Gastrocnemius medialis (tissue), 4 donors: Measurements from ENCODE around the gene SPPL2A. TPM values are rescaled to one million over a fixed set of nuclear protein-coding genes. Genes with fewer than 3 reads are reported as not detected.

Source experiments
- ATAC-seq, 2 donors: fragments of 150-250 bp; one replicate each; pipeline ENCODE4 v1.9.1; 2016
- DNase-seq, 2 donors: peaks; one replicate each; pipeline ENCODE4 v3.0.0-alpha.2; 2019
- H3K27ac ChIP-seq, 4 donors: fragments of 200-600 bp; sonication (generic); 1 replicate in 1 of 4; 2 replicates in 3 of 4; pipeline ENCODE4 v1.5.1; 2016 to 2018; ENCODE audit warnings: mild to moderate bottlenecking in 2 of 4, moderate library complexity in 1 of 4
- H3K27me3 ChIP-seq, 3 donors: fragments of 200-600 bp; sonication (generic) in 2 of 3; 1 replicate in 1 of 3; 2 replicates in 2 of 3; pipeline versions ENCODE4 v1.5.1 to v1.6.0; 2016 to 2019; ENCODE audit warnings: mild to moderate bottlenecking in 1 of 3, moderate library complexity in 1 of 3
- H3K36me3 ChIP-seq, 2 donors: fragments of 200-600 bp; sonication (generic) in 1 of 2; one replicate each; pipeline ENCODE4 v1.5.1; 2017 to 2018
- H3K4me1 ChIP-seq, 2 donors: fragments of 200-600 bp; sonication (generic) in 1 of 2; one replicate each; pipeline ENCODE4 v1.5.1; 2016 to 2017; ENCODE audit warnings: mild to moderate bottlenecking in 2 of 2
- H3K4me3 ChIP-seq, 4 donors: fragments of 200-600 bp; sonication (generic) in 3 of 4; 1 replicate in 1 of 4; 2 replicates in 3 of 4; pipeline ENCODE4 v1.5.1; 2016 to 2019; ENCODE audit warnings: mild to moderate bottlenecking in 2 of 4
- H3K9me3 ChIP-seq, 3 donors: fragments of 200-600 bp; sonication (generic) in 2 of 3; 1 replicate in 1 of 3; 2 replicates in 2 of 3; pipeline ENCODE4 v1.5.1; 2016 to 2019
- POLR2A ChIP-seq, 2 donors: fragments of 450-650 bp; IDR thresholded peaks; one replicate each; pipeline ENCODE4 v1.6.1; 2017; ENCODE audit warnings: antibody characterized with exemption in 2 of 2, mild to moderate bottlenecking in 2 of 2, moderate library complexity in 2 of 2
- in situ Hi-C, 4 donors: fragments of 200-750 bp; cut with MboI; loops; one replicate each; pipeline versions ENCODE4 v1.15.0 to v1.8.0; 2017; ENCODE audit warnings: low sequenced_read_pairs in 4 of 4
- intact Hi-C: fragments of 100-400 bp; cut with DNase I; formaldehyde crosslinking; loops from one replicate; pipeline ENCODE4 v1.15.1; 2023; ENCODE audit warnings: low total_unique reads
- total RNA-seq, 4 donors: library from RNA; depleted of rRNA; stranded (reverse); fragments of >200 nt; gene quantifications; one replicate each; pipeline versions ENCODE4 v1.1.0 to v1.2.3, GENCODE V29; 2016
- TF ChIP-seq, protein P1 (sequence below), 5 experiments: fragments of 450-650 bp in 3 of 5; fragments of 200-600 bp in 2 of 5; sonication (generic) in 2 of 5; IDR thresholded peaks in 4 of 5; conservative IDR thresholded peaks in 1 of 5; 1 replicate in 4 of 5; 2 replicates in 1 of 5; pipeline ENCODE4 v1.5.1; 2016 to 2019; ENCODE audit warnings: antibody characterized with exemption in 5 of 5, mild to moderate bottlenecking in 3 of 5, moderate library complexity in 3 of 5

The SPPL2A gene
- total RNA-seq, 4 donors from 2014 or later, result 577 to 774 (median 620) TPM

DNA sequence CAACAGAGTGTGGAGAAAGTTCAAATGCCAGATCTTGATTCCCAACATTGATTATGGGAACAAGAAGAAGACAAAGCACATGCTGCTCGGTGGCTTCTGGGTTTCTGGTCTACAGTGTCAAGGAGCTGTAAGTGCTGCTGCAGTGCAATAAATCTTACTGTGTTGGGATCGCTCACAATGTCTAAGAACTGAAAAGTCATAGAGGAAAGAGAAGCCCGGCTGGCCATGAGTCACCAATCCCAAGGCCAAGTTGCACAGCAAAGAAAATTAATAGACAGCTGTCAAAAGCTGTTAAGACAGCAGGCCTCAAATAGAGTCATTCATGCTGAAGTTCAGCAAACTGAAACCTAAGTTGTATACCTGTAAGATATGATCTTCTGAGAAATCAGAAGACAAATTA, 33.2 kb upstream of the SPPL2A start:
- intact Hi-C loops, result no loop called here
- no peaks in the 10 kb centered on the region for H3K36me3 ChIP-seq

DNA sequence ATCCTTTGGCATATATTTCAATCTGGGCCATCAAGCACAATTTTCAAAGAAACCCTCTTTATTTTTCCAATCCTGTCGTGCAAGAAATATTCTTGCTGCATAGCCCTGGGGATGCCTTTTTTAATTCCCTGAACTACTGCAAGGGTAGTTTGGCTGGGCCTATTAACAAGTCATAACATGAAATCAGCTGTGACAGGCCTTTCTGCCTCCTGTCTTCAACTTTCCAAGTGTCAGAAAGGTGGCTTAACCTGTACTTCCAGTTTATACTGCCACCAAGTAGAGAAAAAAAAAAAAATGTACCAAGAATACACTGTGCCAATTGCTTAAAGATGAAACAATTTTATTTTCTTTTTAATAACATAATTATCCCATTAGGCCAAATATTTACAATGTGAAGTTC, 32.4 kb upstream of the SPPL2A start:
- no peak for TF ChIP-seq POLR2A (IDR thresholded peaks at IDR 0.05)
- TF ChIP-seq, protein P1, sequence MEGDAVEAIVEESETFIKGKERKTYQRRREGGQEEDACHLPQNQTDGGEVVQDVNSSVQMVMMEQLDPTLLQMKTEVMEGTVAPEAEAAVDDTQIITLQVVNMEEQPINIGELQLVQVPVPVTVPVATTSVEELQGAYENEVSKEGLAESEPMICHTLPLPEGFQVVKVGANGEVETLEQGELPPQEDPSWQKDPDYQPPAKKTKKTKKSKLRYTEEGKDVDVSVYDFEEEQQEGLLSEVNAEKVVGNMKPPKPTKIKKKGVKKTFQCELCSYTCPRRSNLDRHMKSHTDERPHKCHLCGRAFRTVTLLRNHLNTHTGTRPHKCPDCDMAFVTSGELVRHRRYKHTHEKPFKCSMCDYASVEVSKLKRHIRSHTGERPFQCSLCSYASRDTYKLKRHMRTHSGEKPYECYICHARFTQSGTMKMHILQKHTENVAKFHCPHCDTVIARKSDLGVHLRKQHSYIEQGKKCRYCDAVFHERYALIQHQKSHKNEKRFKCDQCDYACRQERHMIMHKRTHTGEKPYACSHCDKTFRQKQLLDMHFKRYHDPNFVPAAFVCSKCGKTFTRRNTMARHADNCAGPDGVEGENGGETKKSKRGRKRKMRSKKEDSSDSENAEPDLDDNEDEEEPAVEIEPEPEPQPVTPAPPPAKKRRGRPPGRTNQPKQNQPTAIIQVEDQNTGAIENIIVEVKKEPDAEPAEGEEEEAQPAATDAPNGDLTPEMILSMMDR (IDR thresholded peaks at IDR 0.05 in 4 of 5, conservative IDR thresholded peaks at IDR 0.05 in 1 of 5), result no peak
- H3K27me3 ChIP-seq, result no peaks in the 10 kb centered on the region
- no peak overlapping the region for H3K4me3 ChIP-seq
- DNase-seq, result no peak
- no peaks in the 10 kb centered on the region for H3K36me3 ChIP-seq
- intact Hi-C loops, result no loop called here
- ATAC-seq, result no peak
- H3K27ac ChIP-seq, result peak overlapping the region; percentile 84 to 93 (median 86)
- in situ Hi-C loops, result no loop called here
- no peaks in the 10 kb centered on the region for H3K9me3 ChIP-seq
- peaks cover 17 to 23% of the 10 kb centered on the region in 2 donors for H3K4me1 ChIP-seq

More for the DNA sequence above, 33.2 kb upstream of the SPPL2A start:
- peak in 1 of 2 donors; percentile 24 for TF ChIP-seq POLR2A (IDR thresholded peaks at IDR 0.05)
- TF ChIP-seq, protein P1 (IDR thresholded peaks at IDR 0.05 in 4 of 5, conservative IDR thresholded peaks at IDR 0.05 in 1 of 5), result no peak
- H3K4me3 ChIP-seq, result no peak overlapping the region
- in situ Hi-C loops, result no loop called here
- ATAC-seq, result peak; percentile 96 to 99
- peak; percentile 72 to 89 for DNase-seq
- no peaks in the 10 kb centered on the region for H3K9me3 ChIP-seq
- peaks cover 17 to 23% of the 10 kb centered on the region in 2 donors for H3K4me1 ChIP-seq
- peak overlapping the region; percentile 84 to 93 (median 86) for H3K27ac ChIP-seq
- no peaks in the 10 kb centered on the region for H3K27me3 ChIP-seq

DNA sequence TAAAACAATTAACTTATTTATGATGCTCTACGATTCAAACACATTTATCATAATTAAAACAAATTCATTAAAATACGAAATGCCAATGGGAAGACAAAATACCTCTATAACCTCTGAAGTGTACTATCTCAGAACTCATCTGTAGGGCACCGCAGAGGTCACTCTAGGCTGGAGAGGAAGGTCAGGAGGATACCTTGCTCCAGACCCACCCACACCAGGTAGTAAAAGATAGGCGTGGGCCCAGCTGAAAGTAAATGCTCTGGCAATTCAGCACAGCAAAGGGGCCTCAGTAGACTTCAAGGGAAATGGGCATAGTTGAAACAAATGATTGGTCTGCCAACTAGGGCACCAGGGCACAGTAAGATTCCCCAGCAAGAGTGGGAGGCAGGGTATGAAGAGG, 26.0 kb upstream of the SPPL2A start:
- Histone ChIP-seq H3K36me3 (no peaks in the 10 kb centered on the region), H3K4me1 (peaks cover 0 to 5% of the 10 kb centered on the region in 2 donors), H3K9me3 (no peaks in the 10 kb centered on the region), H3K27me3 (no peaks in the 10 kb centered on the region), H3K27ac (peak overlapping the region in 1 of 4 donors; percentile 62), H3K4me3 (no peak overlapping the region)
- ATAC-seq, result no peak
- intact Hi-C loops (no loop called here), in situ Hi-C loops (no loop called here)
- TF ChIP-seq POLR2A (IDR thresholded peaks at IDR 0.05), result no peak
- TF ChIP-seq, protein P1 (IDR thresholded peaks at IDR 0.05 in 4 of 5, conservative IDR thresholded peaks at IDR 0.05 in 1 of 5), result no peak
- no peak for DNase-seq

DNA sequence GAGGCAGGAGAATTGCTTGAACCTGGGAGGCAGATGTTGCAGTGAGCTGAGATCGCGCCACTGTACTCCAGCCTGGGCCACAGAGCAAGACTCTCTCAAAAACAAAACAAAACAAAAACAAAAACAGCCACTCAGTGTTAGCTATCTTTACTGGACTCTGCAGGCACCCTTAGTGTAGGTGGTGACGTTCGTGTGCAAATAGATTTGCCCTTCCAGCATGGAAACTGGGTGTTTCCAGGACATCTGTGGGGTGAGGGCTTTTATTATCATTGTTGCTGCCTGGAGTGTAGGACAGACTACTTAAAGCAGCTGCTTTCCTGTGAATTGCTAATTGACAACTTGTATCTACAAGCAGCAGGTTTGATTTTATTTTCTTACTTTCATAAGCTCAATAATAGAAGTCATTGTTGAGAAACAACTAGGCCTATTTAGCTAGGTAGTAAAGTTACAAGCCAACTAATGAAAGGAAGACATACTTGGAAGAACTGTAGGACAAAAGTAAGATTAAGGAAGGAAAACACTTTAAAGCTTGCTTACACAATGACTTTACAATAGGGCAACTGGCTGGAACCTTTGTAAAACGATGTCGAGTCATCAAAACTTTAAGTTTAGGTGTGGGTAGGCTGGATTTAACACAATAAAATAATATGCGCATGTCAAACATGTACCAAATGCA, 25.4 kb upstream of the SPPL2A start:
- peak overlapping the region in 2 of 4 donors; percentile 58 to 62 for H3K27ac ChIP-seq
- H3K4me1 ChIP-seq, result peaks cover 0 to 5% of the 10 kb centered on the region in 2 donors
- in situ Hi-C loops (no loop called here), intact Hi-C loops (no loop called here)
- ATAC-seq, result no peak
- H3K9me3 ChIP-seq, result no peaks in the 10 kb centered on the region
- TF ChIP-seq, protein P1 (IDR thresholded peaks at IDR 0.05 in 4 of 5, conservative IDR thresholded peaks at IDR 0.05 in 1 of 5), result no peak
- no peak for TF ChIP-seq POLR2A (IDR thresholded peaks at IDR 0.05)
- H3K27me3 ChIP-seq, result no peaks in the 10 kb centered on the region
- no peaks in the 10 kb centered on the region for H3K36me3 ChIP-seq
- DNase-seq, result no peak
- H3K4me3 ChIP-seq, result no peak overlapping the region
